Osteoblast (primary cell): ENCODE data around the gene HEXIM1. TPM values are rescaled to one million over a fixed set of nuclear protein-coding genes. Genes with fewer than 3 reads are reported as not detected.

Experiments used
- DNase-seq: peaks from one replicate; pipeline ENCODE4 v3.0.0; 2011; ENCODE audit warnings: low spot score, mixed read lengths; ENCODE audit not compliant: insufficient read length; ENCODE audit errors: missing footprints
- H2AFZ ChIP-seq: 2 replicates; pipeline ENCODE4 v1.6.0; 2011; ENCODE audit warnings: mild to moderate bottlenecking, low read length
- H3K27ac ChIP-seq: 2 replicates; pipeline ENCODE4 v1.5.1; 2011; ENCODE audit warnings: mild to moderate bottlenecking, low read depth, low read length, moderate library complexity
- H3K27me3 ChIP-seq: 2 replicates; pipeline ENCODE4 v1.6.0; 2012; ENCODE audit warnings: mild to moderate bottlenecking, control low read depth, inconsistent platforms, low read length, moderate library complexity; ENCODE audit not compliant: insufficient read depth
- H3K36me3 ChIP-seq: 2 replicates; pipeline ENCODE4 v1.5.1; 2011; ENCODE audit warnings: mild to moderate bottlenecking, low read length, control low read depth, moderate library complexity; ENCODE audit not compliant: insufficient read depth
- H3K4me1 ChIP-seq: 2 replicates; pipeline ENCODE4 v1.5.1; 2011; ENCODE audit warnings: mild to moderate bottlenecking, low read length, control low read depth, moderate library complexity; ENCODE audit not compliant: insufficient read depth
- H3K4me2 ChIP-seq: 2 replicates; pipeline ENCODE4 v1.6.0; 2011; ENCODE audit warnings: mild to moderate bottlenecking, low read length; ENCODE audit not compliant: insufficient read depth
- H3K4me3 ChIP-seq: fragments of 200-600 bp; sonication (generic); 3 replicates; pipeline ENCODE4 v1.5.1; 2012; ENCODE audit warnings: mild to moderate bottlenecking, low read length, inconsistent platforms; ENCODE audit not compliant: insufficient read depth
- H3K79me2 ChIP-seq: 2 replicates; pipeline ENCODE4 v1.6.0; 2012; ENCODE audit warnings: mild to moderate bottlenecking, low read length, control low read depth, inconsistent platforms; ENCODE audit not compliant: insufficient read depth
- H3K9me3 ChIP-seq: 2 replicates; pipeline ENCODE4 v1.5.1; 2011; ENCODE audit warnings: low read depth, low read length, control low read depth
- H4K20me1 ChIP-seq: 2 replicates; pipeline ENCODE4 v1.6.0; 2012; ENCODE audit warnings: mild to moderate bottlenecking, low read length, control low read depth; ENCODE audit not compliant: insufficient read depth
- total RNA-seq: library from RNA; depleted of rRNA; stranded (reverse); fragments of >200 nt; gene quantifications from 2 replicates; pipeline ENCODE4 v1.2.3, GENCODE V29; 2012
- TF ChIP-seq, protein P1 (sequence below): IDR thresholded peaks from 2 replicates; pipeline ENCODE4 v1.5.1; 2011; ENCODE audit warnings: mild to moderate bottlenecking, low read depth, low read length, moderate library complexity; ENCODE audit errors: extremely low read depth

The HEXIM1 gene
- total RNA-seq, 1 donor = 10.9 TPM

DNA sequence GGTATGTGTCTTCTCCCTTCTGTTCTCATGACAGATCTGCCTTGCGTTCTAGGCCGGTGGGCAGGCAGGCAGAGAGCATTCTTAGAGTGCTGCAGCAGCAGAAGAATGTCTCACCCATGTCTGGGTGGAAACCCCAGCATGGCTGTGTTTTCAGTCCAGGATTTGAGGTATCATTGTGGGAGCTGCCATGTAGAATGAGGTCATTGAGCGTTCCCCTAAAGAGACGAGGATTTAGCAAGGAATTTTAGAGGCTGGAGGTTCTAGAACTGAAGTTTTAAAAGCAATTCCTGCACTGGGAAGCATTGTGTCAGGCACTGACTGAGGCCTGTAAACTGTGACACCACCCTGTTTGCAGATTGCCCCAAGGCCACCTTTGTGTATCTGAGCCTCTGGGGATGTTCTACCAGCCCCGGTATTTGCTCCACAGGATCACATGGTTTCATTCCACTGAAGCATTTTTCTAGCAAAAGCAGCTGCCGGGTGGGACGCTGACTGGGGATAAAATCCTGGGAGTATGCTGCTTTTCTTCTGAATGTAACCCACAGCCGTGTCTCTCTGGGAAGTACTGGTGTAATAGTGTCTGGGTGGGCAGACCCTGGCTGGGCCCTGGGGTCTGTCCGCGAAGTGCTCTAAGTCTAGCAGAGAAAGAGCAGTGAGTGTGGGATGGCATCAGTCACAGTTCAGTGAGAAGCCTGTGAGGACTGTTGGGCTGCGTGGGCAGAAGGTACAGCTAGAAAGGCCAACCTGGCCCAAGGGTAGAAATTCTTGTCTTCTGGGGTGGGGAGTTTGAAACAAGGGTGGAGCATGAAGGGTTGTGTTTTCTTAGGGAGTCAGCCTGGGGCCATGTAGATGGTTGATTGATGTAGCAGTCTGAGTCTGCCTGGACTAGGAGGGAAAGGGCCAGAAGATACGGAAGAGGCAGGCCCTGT, 46.1 kb upstream of the HEXIM1 start:
- Histone ChIP-seq H3K27me3 (no peaks in the 10 kb centered on the region), H3K27ac (no peak overlapping the region), H3K9me3 (no peaks in the 10 kb centered on the region), H3K36me3 (peaks cover 81% of the 10 kb centered on the region), H3K4me3 (no peak overlapping the region), H2AFZ (no peak overlapping the region), H3K79me2 (peaks cover 16% of the 10 kb centered on the region), H4K20me1 (peaks cover 2% of the 10 kb centered on the region), H3K4me2 (no peak overlapping the region), H3K4me1 (peaks cover 6% of the 10 kb centered on the region)
- peak; percentile 32 for DNase-seq
- TF ChIP-seq, protein P1, sequence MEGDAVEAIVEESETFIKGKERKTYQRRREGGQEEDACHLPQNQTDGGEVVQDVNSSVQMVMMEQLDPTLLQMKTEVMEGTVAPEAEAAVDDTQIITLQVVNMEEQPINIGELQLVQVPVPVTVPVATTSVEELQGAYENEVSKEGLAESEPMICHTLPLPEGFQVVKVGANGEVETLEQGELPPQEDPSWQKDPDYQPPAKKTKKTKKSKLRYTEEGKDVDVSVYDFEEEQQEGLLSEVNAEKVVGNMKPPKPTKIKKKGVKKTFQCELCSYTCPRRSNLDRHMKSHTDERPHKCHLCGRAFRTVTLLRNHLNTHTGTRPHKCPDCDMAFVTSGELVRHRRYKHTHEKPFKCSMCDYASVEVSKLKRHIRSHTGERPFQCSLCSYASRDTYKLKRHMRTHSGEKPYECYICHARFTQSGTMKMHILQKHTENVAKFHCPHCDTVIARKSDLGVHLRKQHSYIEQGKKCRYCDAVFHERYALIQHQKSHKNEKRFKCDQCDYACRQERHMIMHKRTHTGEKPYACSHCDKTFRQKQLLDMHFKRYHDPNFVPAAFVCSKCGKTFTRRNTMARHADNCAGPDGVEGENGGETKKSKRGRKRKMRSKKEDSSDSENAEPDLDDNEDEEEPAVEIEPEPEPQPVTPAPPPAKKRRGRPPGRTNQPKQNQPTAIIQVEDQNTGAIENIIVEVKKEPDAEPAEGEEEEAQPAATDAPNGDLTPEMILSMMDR = no peak

DNA sequence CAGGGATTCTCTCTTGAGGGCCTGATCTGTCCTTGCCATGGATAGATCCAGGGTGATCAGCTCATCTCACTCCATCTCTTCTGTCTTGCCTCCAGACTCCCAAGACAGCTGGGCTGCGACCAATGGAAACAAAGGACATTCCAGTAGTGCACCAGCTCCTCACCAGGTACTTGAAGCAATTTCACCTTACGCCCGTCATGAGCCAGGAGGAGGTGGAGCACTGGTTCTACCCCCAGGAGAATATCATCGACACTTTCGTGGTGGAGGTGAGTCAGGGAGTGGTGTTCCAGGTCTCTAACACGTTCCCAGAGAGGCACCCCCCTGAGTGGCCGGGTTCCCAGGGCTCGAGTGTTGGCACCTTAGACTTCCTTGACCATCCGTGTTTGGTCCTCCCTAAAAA, 45.4 kb upstream of the HEXIM1 start:
- Histone ChIP-seq H2AFZ (no peak overlapping the region), H3K27ac (no peak overlapping the region), H3K36me3 (peaks cover 80% of the 10 kb centered on the region)

DNA sequence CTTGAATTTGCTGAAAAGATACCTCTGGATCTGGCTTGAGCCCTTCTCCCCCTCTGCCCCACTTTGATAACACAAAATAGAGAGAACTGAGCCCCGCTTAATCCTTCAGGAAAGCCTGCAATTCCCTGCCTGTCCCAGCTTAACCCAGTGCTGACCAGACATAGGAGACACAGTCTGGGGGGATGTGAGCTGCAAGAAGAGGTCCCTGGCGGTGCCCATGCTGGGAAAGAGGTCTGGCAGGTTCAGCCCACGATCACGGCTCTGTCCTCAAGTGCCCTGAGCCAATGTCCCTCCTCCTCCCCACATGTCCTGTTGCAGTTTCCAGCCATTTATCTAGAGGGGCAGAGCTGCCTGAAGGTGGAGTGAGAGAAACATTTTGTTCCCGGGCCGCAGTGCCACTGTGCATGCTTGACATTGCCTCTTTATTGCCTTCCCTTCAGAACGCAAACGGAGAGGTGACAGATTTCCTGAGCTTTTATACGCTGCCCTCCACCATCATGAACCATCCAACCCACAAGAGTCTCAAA, 44.9 kb upstream of the HEXIM1 start:
- Histone ChIP-seq H3K9me3 (no peaks in the 10 kb centered on the region), H3K4me3 (no peak overlapping the region), H3K79me2 (peaks cover 10% of the 10 kb centered on the region), H3K4me1 (peaks cover 6% of the 10 kb centered on the region), H2AFZ (no peak overlapping the region), H3K4me2 (no peak overlapping the region), H3K36me3 (peaks cover 80% of the 10 kb centered on the region), H3K27me3 (no peaks in the 10 kb centered on the region), H3K27ac (no peak overlapping the region), H4K20me1 (peaks cover 8% of the 10 kb centered on the region)
- peak; percentile 46 for DNase-seq
- TF ChIP-seq, protein P1 = no peak

More for the DNA sequence above, 45.4 kb upstream of the HEXIM1 start:
- Histone ChIP-seq H3K27me3 (no peaks in the 10 kb centered on the region), H3K4me3 (no peak overlapping the region), H3K4me2 (no peak overlapping the region), H3K9me3 (no peaks in the 10 kb centered on the region), H3K4me1 (peaks cover 6% of the 10 kb centered on the region), H4K20me1 (peaks cover 8% of the 10 kb centered on the region), H3K79me2 (peaks cover 15% of the 10 kb centered on the region)
- TF ChIP-seq, protein P1 = no peak
- DNase-seq = peak; percentile 55

DNA sequence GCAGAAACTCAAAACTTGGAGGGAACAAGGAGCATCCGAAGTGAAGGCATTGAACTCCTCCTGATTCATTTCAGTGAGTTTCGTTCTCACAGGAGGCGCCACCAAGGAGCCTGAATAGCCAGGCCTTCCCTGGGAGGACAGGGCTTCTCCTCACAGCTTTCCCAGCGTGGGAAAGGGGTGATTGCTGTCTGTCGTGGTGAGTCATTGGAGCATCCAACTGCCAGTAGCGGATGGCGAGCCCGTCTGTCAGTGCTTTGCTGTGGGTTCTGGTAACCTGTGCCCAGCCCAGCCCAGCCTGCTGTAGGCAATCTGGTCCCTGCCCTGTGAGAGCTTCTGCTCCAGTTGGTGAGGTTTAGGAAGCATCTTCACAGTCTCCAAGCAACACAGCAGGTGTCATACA, 44.2 kb upstream of the HEXIM1 start:
- TF ChIP-seq, protein P1 = no peak
- no peaks in the 10 kb centered on the region for H3K27me3 ChIP-seq
- no peak overlapping the region for H3K4me2 ChIP-seq
- H4K20me1 ChIP-seq = peaks cover 13% of the 10 kb centered on the region
- H3K36me3 ChIP-seq = peaks cover 78% of the 10 kb centered on the region
- peaks cover 9% of the 10 kb centered on the region for H3K79me2 ChIP-seq
- H2AFZ ChIP-seq = no peak overlapping the region
- peak; percentile 81 for DNase-seq
- H3K4me3 ChIP-seq = no peak overlapping the region
- no peaks in the 10 kb centered on the region for H3K9me3 ChIP-seq
- H3K4me1 ChIP-seq = no peaks in the 10 kb centered on the region
- no peak overlapping the region for H3K27ac ChIP-seq
